Stimulated activated CD4-positive, alpha-beta T cell treated with anti-CD3 and anti-CD28 coated beads, Interleukin-2, amount 100 ng/mL, for 4 hours (primary cell): ENCODE measurements around the gene TARS2.

Source experiments
- DNase-seq: peaks from one replicate; pipeline ENCODE4 v3.0.0-alpha.2; 2020; ENCODE audit warnings: low read depth

Gene TARS2

GRCh38 chr1:150508982-150509381 is 21.8 kb downstream of the TARS2 start:
- DNase-seq = no peak

GRCh38 chr1:150511551-150511950 is 24.3 kb downstream of the TARS2 start:
- no peak for DNase-seq

GRCh38 chr1:150511985-150512660 is 24.9 kb downstream of the TARS2 start:
- no peak for DNase-seq

- DNase-seq = no peak
These were observed 25.6 kb downstream of the TARS2 start for GRCh38 chr1:150512846-150513245.

GRCh38 chr1:150513351-150513791 is 26.2 kb downstream of the TARS2 start:
- no peak for DNase-seq

- no peak for DNase-seq
These were observed 27.0 kb downstream of the TARS2 start for GRCh38 chr1:150514260-150514659.

- DNase-seq = no peak
These were observed 27.7 kb downstream of the TARS2 start for GRCh38 chr1:150514913-150515327.

GRCh38 chr1:150515328-150516049 is 28.3 kb downstream of the TARS2 start, which contains the start of gene FALEC:
FALEC (plus strand) TSS chr1:150515752.
- DNase-seq = peak; percentile 83

- no peak for DNase-seq
These were observed 28.9 kb downstream of the TARS2 start for GRCh38 chr1:150516050-150516591.

GRCh38 chr1:150516616-150517015 is 29.4 kb downstream of the TARS2 start:
- no peak for DNase-seq

- DNase-seq = no peak
These were observed 34.2 kb downstream of the TARS2 start for GRCh38 chr1:150521196-150521968.

GRCh38 chr1:150525348-150525747 is 38.1 kb downstream of the TARS2 start:
- DNase-seq = no peak

- no peak for DNase-seq
These were observed 41.0 kb downstream of the TARS2 start for GRCh38 chr1:150528196-150528595.

GRCh38 chr1:150529017-150529416 is 41.8 kb downstream of the TARS2 start:
- no peak for DNase-seq

- no peak for DNase-seq
These were observed 43.4 kb downstream of the TARS2 start for GRCh38 chr1:150530491-150531159.

GRCh38 chr1:150532860-150533259 is 45.6 kb downstream of the TARS2 start:
- no peak for DNase-seq

- DNase-seq = no peak
These were observed 46.8 kb downstream of the TARS2 start for GRCh38 chr1:150534002-150534401.

GRCh38 chr1:150535511-150536287 is 48.5 kb downstream of the TARS2 start:
- DNase-seq = no peak

- no peak for DNase-seq
These were observed 49.9 kb downstream of the TARS2 start for GRCh38 chr1:150536836-150537731.
